ENCODE measurements around the gene C3AR1.
"Not testable (repeated sequence)": the region's sequence is repeated elsewhere in the genome, so short reads cannot be mapped to it uniquely, and the experiment has no call there.

Gene C3AR1

DNA sequence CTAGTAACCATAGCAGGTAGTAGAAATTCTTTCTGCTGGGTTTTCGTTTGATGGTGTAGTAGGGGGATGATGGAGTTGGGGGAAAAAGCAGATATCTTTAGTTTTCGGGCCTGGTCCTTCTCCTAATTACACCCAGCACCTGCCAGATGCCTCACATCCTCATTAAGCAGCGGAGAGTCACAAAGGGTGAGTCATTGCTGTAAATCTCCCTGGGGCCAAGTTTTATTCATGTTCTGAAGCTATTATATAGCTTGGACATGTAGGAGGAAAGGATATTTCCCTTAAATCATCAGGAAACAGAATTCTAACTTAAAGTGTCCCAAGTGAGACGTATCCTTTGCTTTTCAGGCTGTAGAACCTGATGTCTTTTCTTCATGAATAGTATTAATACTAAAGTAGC, 11.0 kb upstream of the C3AR1 start:
- DNase-seq (ENCODE audit: low spot score) = no peak
- Histone ChIP-seq H3K4me3 (no peak overlapping the region), H3K27ac (no peak overlapping the region)
- TF ChIP-seq, protein P1, sequence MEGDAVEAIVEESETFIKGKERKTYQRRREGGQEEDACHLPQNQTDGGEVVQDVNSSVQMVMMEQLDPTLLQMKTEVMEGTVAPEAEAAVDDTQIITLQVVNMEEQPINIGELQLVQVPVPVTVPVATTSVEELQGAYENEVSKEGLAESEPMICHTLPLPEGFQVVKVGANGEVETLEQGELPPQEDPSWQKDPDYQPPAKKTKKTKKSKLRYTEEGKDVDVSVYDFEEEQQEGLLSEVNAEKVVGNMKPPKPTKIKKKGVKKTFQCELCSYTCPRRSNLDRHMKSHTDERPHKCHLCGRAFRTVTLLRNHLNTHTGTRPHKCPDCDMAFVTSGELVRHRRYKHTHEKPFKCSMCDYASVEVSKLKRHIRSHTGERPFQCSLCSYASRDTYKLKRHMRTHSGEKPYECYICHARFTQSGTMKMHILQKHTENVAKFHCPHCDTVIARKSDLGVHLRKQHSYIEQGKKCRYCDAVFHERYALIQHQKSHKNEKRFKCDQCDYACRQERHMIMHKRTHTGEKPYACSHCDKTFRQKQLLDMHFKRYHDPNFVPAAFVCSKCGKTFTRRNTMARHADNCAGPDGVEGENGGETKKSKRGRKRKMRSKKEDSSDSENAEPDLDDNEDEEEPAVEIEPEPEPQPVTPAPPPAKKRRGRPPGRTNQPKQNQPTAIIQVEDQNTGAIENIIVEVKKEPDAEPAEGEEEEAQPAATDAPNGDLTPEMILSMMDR (IDR thresholded peaks at IDR 0.05) = no peak

DNA sequence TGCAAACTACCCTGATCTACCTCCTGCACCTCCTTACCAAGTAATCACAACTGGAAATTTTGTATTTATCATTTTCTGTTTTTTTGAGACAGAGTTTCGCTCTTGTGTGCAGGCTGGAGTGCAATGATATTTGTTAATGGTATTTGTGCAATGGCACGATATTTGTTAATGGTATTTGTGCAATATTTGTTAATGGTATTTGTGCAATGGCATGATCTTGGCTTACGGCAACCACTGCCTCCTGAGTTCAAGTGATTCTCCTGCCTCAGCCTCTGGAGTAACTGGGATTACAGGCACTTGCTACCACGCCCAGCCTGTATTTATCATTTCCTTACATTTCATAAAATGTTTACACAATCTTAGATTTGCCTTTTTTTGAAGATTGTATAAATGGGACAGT, 10.2 kb upstream of the C3AR1 start:
- TF ChIP-seq, protein P1 (IDR thresholded peaks at IDR 0.05) = no peak
- no peak overlapping the region for H3K4me3 ChIP-seq
- H3K27ac ChIP-seq = no peak overlapping the region
- DNase-seq (ENCODE audit: low spot score) = no peak

DNA sequence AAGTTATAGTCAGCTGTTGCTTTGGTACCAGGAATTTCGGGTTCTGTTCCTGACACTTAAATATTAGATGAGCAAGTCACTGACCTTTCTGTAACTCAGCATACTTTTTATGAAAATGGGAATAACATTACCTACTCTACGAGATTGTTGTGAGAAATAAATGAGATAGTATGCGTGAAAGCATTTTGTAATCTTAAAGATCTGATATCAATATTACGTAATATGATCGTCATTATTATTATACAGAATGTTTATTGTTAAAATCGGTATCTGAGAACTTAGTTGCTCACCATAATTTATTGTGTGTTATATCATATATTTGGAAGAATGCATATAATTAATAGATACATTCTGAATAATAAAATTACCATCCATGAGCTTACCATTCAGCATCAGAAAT, 9.8 kb upstream of the C3AR1 start:
- DNase-seq (ENCODE audit: low spot score) = no peak
- TF ChIP-seq, protein P1 (IDR thresholded peaks at IDR 0.05) = no peak
- H3K27ac ChIP-seq = no peak overlapping the region
- H3K4me3 ChIP-seq = no peak overlapping the region

DNA sequence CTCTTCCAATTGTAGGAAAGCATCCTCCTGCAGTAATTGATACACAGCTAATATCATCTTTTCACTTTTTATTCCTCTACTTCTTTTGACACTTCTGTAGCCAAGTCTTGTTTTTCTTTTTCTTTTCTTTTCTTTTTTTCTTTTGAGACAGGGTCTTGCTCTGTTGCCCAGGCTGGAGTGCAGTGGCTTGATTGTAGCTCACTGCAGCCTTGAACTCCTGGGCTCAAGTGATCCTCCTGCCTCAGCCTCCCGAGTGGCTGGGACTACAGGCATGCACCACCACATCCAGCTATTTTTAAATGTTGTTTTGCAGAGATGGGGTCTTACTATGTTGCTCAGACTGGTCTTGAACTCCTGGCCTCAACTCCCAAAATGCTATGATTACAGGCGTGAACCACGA, 5.7 kb upstream of the C3AR1 start:
- H3K27ac ChIP-seq; DNase-seq (ENCODE audit: low spot score): not testable (repeated sequence)

GRCh38 chr12:8069582-8069981, 3.4 kb upstream of the C3AR1 start:
- Histone ChIP-seq H3K4me3 (no peak overlapping the region), H3K27ac (no peak overlapping the region)
- no peak for DNase-seq (ENCODE audit: low spot score)
- TF ChIP-seq, protein P1 (IDR thresholded peaks at IDR 0.05) = no peak

More for the DNA sequence above, 5.7 kb upstream of the C3AR1 start:
- H3K4me3 ChIP-seq = not testable (repeated sequence)

- Histone ChIP-seq H3K27ac (peak overlapping the region in 1 of 2 donors; percentile 44), H3K4me3 (no peak overlapping the region)
- TF ChIP-seq, protein P1 (IDR thresholded peaks at IDR 0.05) = no peak
- no peak for DNase-seq (ENCODE audit: low spot score)
Measured at GRCh38 chr12:8064131-8064530, 2.0 kb downstream of the C3AR1 start.

DNA sequence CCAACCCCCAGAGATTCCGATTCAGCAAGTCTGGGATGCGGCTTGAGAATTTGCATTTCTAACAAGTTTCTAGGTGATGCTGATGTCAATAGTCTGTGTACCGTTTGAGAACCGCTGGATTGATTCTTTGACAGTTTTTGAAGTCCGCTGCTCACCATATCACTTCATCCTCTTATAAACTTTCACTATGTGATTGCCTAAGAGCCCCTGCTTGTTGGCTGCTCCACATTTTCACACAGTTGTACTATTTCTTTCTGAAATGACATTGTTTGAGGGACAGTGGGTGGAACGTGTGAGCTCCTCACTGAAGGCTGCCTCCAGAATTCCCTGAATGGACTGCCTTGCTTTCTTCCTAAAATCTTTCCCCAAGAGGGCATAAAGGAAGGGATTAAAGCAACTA, 7.7 kb downstream of the C3AR1 start:
- TF ChIP-seq, protein P1 (IDR thresholded peaks at IDR 0.05) = no peak
- H3K27ac ChIP-seq = peak overlapping the region in 1 of 2 donors; percentile 51
- H3K4me3 ChIP-seq = no peak overlapping the region
- no peak for DNase-seq (ENCODE audit: low spot score)

DNA sequence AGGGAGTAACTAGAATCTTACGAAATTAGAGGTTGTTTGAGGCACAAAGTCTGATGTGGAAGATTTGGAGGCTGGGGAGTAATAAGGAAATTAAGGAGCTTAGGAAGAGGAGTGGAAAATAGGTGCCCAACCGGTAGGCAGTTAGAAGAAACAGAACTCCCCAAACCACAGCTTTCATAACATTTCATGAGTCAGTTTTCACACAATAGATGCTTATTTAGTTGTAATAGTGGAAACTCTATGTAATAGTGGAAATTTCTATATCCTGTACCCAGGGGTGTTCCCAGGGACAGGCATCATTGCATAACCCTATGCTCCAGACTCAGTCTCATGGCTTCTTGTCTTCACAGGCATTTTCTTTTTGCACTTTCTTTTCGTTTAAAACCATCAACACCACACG, 8.3 kb downstream of the C3AR1 start:
- DNase-seq (ENCODE audit: low spot score) = no peak
- no peak overlapping the region for H3K27ac ChIP-seq
- TF ChIP-seq, protein P1 (IDR thresholded peaks at IDR 0.05) = no peak
- no peak overlapping the region for H3K4me3 ChIP-seq

Data from coronary artery (tissue), 2 donors.